ENCODE data around the gene DIS3L2. TPM values are rescaled to one million over a fixed set of nuclear protein-coding genes. Genes with fewer than 3 reads are reported as not detected.

The DIS3L2 gene, protein sequence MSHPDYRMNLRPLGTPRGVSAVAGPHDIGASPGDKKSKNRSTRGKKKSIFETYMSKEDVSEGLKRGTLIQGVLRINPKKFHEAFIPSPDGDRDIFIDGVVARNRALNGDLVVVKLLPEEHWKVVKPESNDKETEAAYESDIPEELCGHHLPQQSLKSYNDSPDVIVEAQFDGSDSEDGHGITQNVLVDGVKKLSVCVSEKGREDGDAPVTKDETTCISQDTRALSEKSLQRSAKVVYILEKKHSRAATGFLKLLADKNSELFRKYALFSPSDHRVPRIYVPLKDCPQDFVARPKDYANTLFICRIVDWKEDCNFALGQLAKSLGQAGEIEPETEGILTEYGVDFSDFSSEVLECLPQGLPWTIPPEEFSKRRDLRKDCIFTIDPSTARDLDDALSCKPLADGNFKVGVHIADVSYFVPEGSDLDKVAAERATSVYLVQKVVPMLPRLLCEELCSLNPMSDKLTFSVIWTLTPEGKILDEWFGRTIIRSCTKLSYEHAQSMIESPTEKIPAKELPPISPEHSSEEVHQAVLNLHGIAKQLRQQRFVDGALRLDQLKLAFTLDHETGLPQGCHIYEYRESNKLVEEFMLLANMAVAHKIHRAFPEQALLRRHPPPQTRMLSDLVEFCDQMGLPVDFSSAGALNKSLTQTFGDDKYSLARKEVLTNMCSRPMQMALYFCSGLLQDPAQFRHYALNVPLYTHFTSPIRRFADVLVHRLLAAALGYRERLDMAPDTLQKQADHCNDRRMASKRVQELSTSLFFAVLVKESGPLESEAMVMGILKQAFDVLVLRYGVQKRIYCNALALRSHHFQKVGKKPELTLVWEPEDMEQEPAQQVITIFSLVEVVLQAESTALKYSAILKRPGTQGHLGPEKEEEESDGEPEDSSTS
- total RNA-seq: 20.6 TPM

DNA sequence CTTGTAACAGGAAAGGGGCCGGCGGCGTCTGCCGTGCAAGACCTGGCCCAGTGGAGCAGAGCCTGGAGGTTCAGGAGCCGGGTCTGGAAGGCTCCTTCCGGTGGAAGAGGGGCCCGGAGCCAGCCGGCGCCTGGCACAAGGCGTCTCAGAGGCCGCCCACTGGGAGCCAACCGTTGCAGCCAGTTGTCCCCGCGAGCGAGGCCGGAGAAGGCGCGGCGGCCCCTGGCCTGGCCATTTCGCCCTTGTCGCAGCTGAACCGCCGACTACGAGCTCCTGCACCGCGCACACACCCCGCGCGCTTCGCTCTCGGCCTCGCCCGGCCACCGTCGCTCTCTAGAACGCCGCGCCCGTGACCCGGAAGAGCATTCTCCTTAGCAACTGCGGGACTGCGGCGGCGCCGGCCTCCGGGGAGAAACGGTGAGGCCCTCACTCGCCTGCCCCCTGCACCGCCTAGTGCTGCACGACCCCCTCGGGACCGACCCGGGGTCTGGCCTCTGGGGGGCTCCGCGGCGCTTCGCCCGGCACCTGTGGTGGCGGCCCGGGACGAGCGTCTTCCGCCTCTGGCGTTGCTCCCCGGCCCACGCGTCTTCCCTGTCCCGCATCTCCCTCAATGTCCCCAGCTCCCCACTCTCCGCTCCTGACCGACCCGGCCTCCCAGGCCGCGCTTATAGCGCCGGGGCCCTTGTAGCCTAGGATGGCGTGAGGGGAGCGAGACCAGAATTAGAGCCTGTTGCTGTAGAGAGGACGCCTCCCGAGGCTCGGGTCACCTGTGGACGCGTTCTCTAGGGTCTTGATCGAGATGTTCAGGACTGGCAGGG lies at the start of gene DIS3L2:
Gene DIS3L2 (plus strand): TSS at position 365 of the 818 bp plus-strand sequence. CDS start 53,215 bp downstream, outside the sequence.
- peak; percentile 14 to 89 for DNase-seq (ENCODE audit: low spot score in 2 of 2)
- intact Hi-C loops (cut with DNase I): loop anchor here (2.0 kb wide), 1 partner anchor 181 kb away; the partner anchor contains the start of gene PDE6D
- Histone ChIP-seq H3K27ac (peak within 1 kb of the TSS; percentile 74 to 78), H3K36me3 (no peaks in the 10 kb centered on the region), H3K9me3 (no peaks in the 10 kb centered on the region), H3K27me3 (no peaks in the 10 kb centered on the region), H3K4me3 (peak within 1 kb of the TSS; percentile 87 to 91), H3K4me1 (peaks cover 5 to 14% of the 10 kb centered on the region in 2 donors)
- TF ChIP-seq, protein P1, sequence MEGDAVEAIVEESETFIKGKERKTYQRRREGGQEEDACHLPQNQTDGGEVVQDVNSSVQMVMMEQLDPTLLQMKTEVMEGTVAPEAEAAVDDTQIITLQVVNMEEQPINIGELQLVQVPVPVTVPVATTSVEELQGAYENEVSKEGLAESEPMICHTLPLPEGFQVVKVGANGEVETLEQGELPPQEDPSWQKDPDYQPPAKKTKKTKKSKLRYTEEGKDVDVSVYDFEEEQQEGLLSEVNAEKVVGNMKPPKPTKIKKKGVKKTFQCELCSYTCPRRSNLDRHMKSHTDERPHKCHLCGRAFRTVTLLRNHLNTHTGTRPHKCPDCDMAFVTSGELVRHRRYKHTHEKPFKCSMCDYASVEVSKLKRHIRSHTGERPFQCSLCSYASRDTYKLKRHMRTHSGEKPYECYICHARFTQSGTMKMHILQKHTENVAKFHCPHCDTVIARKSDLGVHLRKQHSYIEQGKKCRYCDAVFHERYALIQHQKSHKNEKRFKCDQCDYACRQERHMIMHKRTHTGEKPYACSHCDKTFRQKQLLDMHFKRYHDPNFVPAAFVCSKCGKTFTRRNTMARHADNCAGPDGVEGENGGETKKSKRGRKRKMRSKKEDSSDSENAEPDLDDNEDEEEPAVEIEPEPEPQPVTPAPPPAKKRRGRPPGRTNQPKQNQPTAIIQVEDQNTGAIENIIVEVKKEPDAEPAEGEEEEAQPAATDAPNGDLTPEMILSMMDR (IDR thresholded peaks at IDR 0.05): no peak

DNA sequence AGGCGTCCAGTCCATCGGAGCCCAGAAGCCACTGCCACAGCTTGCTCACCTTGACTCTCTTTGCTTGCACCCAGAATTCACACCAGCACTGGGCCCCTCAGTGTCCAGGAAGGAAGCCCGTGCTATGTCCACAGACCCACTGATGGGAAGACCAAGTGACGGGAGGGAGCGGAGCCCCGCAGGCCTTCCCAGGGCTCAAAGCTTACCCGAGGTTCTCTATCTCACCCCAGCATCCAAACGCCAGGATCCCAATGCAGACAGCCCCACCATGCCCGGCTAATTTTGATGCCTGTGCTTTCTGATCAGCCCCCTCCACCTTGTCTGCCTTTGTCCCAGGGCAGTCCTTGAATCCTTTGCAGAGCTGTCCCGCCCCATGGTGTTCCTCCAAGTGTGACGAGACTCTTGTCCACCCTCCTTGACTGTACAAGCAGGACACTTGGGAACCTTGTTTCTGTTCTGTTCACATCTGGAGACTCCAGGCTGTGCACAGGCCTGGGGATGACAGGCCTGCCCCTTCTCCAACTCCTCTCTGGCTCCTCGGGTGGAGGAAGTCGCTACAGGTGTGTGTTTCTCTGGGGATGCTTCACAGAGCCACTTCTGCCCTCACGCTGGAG lies 47.3 kb upstream of the DIS3L2 start:
- no peak for DNase-seq (ENCODE audit: low spot score in 2 of 2)
- intact Hi-C loops (cut with DNase I): no loop called here
- no peaks in the 10 kb centered on the region for H3K27me3 ChIP-seq

GRCh38 chr2:231917280-231918066 lies 44.0 kb upstream of the DIS3L2 start:
- Histone ChIP-seq H3K4me1 (no peaks in the 10 kb centered on the region), H3K27me3 (no peaks in the 10 kb centered on the region), H3K9me3 (no peaks in the 10 kb centered on the region), H3K36me3 (no peaks in the 10 kb centered on the region), H3K27ac (no peak overlapping the region), H3K4me3 (no peak overlapping the region)
- no peak for DNase-seq (ENCODE audit: low spot score in 2 of 2)
- TF ChIP-seq, protein P1 (IDR thresholded peaks at IDR 0.05): no peak
- intact Hi-C loops (cut with DNase I): no loop called here

More for the DNA sequence above, 47.3 kb upstream of the DIS3L2 start:
- Histone ChIP-seq H3K27ac (no peak overlapping the region), H3K9me3 (no peaks in the 10 kb centered on the region), H3K4me1 (no peaks in the 10 kb centered on the region), H3K36me3 (no peaks in the 10 kb centered on the region), H3K4me3 (no peak overlapping the region)
- TF ChIP-seq, protein P1 (IDR thresholded peaks at IDR 0.05): no peak

GRCh38 chr2:231918501-231919330 lies 42.8 kb upstream of the DIS3L2 start:
- no peak overlapping the region for H3K4me3 ChIP-seq
- no peaks in the 10 kb centered on the region for H3K4me1 ChIP-seq
- TF ChIP-seq, protein P1 (IDR thresholded peaks at IDR 0.05): no peak
- no peaks in the 10 kb centered on the region for H3K9me3 ChIP-seq
- intact Hi-C loops (cut with DNase I): no loop called here
- no peaks in the 10 kb centered on the region for H3K36me3 ChIP-seq
- no peak for DNase-seq (ENCODE audit: low spot score in 2 of 2)
- H3K27ac ChIP-seq: no peak overlapping the region
- no peaks in the 10 kb centered on the region for H3K27me3 ChIP-seq

All from ascending aorta (tissue), 2 donors.